Body of pancreas (tissue), 4 donors: ENCODE data around the gene OSBPL9. TPM values are rescaled to one million over a fixed set of nuclear protein-coding genes. Genes with fewer than 3 reads are reported as not detected.

Experiments used
- ATAC-seq: fragments of 150-250 bp; one replicate; pipeline ENCODE4 v1.9.1; 2016
- DNase-seq, 4 donors: peaks; one replicate each; pipeline ENCODE4 v3.0.0-alpha.2; 2019
- H3K27ac ChIP-seq, 4 donors: fragments of 200-600 bp; sonication (generic); 1 replicate in 3 of 4; 2 replicates in 1 of 4; pipeline versions ENCODE4 v1.5.1 to v1.6.1; 2016 to 2019; ENCODE audit warnings: mild to moderate bottlenecking in 1 of 4, mixed read lengths in 1 of 4, moderate library complexity in 1 of 4
- H3K27me3 ChIP-seq, 2 donors: fragments of 200-600 bp; sonication (generic); one replicate each; pipeline ENCODE4 v1.6.0; 2016; ENCODE audit warnings: mild to moderate bottlenecking in 1 of 2
- H3K36me3 ChIP-seq, 2 donors: fragments of 200-600 bp; sonication (generic); replicated peaks in 1 of 2; 2 replicates each; pipeline ENCODE4 v1.5.1; 2016; ENCODE audit warnings: low read depth in 2 of 2; ENCODE audit not compliant: insufficient read depth in 1 of 2
- H3K4me1 ChIP-seq: fragments of 200-600 bp; sonication (generic); one replicate; pipeline ENCODE4 v1.6.0; 2016
- H3K4me3 ChIP-seq, 2 donors: fragments of 200-600 bp; sonication (generic); 1 replicate in 1 of 2; 2 replicates in 1 of 2; pipeline ENCODE4 v1.5.1; 2016 to 2019
- H3K9me3 ChIP-seq, 3 donors: fragments of 200-600 bp; sonication (generic); 1 replicate in 2 of 3; 2 replicates in 1 of 3; pipeline ENCODE4 v1.5.1; 2016
- CTCF ChIP-seq, 7 experiments: fragments of 450-650 bp in 4 of 7; fragments of 200-600 bp in 3 of 7; sonication (generic) in 3 of 7; IDR thresholded peaks; one replicate each; pipeline ENCODE4 v1.5.1; 2016 to 2019; ENCODE audit warnings: antibody characterized with exemption in 7 of 7
- POLR2A ChIP-seq, 3 donors: fragments of 450-650 bp; IDR thresholded peaks; one replicate each; pipeline ENCODE4 v1.6.1; 2016; ENCODE audit warnings: antibody characterized with exemption in 3 of 3, mild to moderate bottlenecking in 2 of 3
- WGBS, 2 donors: methylation state at CpG; one replicate each; pipeline ENCODE4 v1.1.5; 2017; 5-methylcytosine and 5-hydroxymethylcytosine counted together
- intact Hi-C: fragments of 100-400 bp; cut with DNase I; formaldehyde crosslinking; loops from one replicate; pipeline ENCODE4 v1.15.1; 2023
- total RNA-seq, 2 donors: library from RNA; depleted of rRNA; stranded (reverse); fragments of >200 nt; gene quantifications; one replicate each; pipeline ENCODE4 v1.1.0, GENCODE V29; 2016

OSBPL9 gene
- total RNA-seq, 2 donors from 2014 or later, result 25.1 to 89.0 TPM

- ATAC-seq (no peak), DNase-seq (no peak)
- H3K4me3 ChIP-seq, result no peak overlapping the region
- WGBS, 2 donors, result 61 to 70% methylated on average over 3 of the region's 3 CpGs
- TF ChIP-seq POLR2A (IDR thresholded peaks at IDR 0.05) (no peak), CTCF (IDR thresholded peaks at IDR 0.05) (no peak)
- peaks cover 59% of the 10 kb centered on the region for H3K4me1 ChIP-seq
- intact Hi-C loops, result no loop called here
- no peaks in the 10 kb centered on the region for H3K9me3 ChIP-seq
- H3K36me3 ChIP-seq, result no peaks in the 10 kb centered on the region
- H3K27ac ChIP-seq, result peak overlapping the region in 2 of 4 donors; percentile 28 to 65
- H3K27me3 ChIP-seq, result no peaks in the 10 kb centered on the region
Measured at GRCh38 chr1:51738681-51739080, 121.8 kb downstream of the OSBPL9 start.

GRCh38 chr1:51740652-51741051, 123.8 kb downstream of the OSBPL9 start:
- Histone ChIP-seq H3K27ac (peak overlapping the region in 1 of 4 donors; percentile 26), H3K27me3 (no peaks in the 10 kb centered on the region), H3K4me3 (no peak overlapping the region), H3K9me3 (no peaks in the 10 kb centered on the region), H3K36me3 (no peaks in the 10 kb centered on the region), H3K4me1 (peaks cover 39% of the 10 kb centered on the region)
- WGBS, 2 donors, result 57 to 64% methylated on average over 3 of the region's 3 CpGs
- ATAC-seq (no peak), DNase-seq (no peak)
- intact Hi-C loops, result no loop called here
- TF ChIP-seq POLR2A (IDR thresholded peaks at IDR 0.05) (no peak), CTCF (IDR thresholded peaks at IDR 0.05) (no peak)

GRCh38 chr1:51741121-51741681, 124.3 kb downstream of the OSBPL9 start:
- Histone ChIP-seq H3K4me1 (peaks cover 34% of the 10 kb centered on the region), H3K36me3 (no peaks in the 10 kb centered on the region), H3K4me3 (no peak overlapping the region), H3K9me3 (no peaks in the 10 kb centered on the region), H3K27me3 (no peaks in the 10 kb centered on the region), H3K27ac (no peak overlapping the region)
- no peak for ATAC-seq
- TF ChIP-seq CTCF (IDR thresholded peaks at IDR 0.05), result no peak
- TF ChIP-seq POLR2A (IDR thresholded peaks at IDR 0.05), result no peak
- DNase-seq, result no peak
- WGBS, 2 donors, result 73 to 83% methylated on average over 1 of the region's 1 CpG
- intact Hi-C loops, result no loop called here

- WGBS, 2 donors, result 70 to 75% methylated on average over 4 of the region's 4 CpGs
- H3K4me3 ChIP-seq, result no peak overlapping the region
- intact Hi-C loops, result no loop called here
- no peak overlapping the region for H3K27ac ChIP-seq
- DNase-seq (no peak), ATAC-seq (no peak)
- H3K4me1 ChIP-seq, result peaks cover 4% of the 10 kb centered on the region
- H3K36me3 ChIP-seq, result no peaks in the 10 kb centered on the region
- TF ChIP-seq POLR2A (IDR thresholded peaks at IDR 0.05), result no peak
- no peak for TF ChIP-seq CTCF (IDR thresholded peaks at IDR 0.05)
- no peaks in the 10 kb centered on the region for H3K27me3 ChIP-seq
- H3K9me3 ChIP-seq, result no peaks in the 10 kb centered on the region
Measured at GRCh38 chr1:51744506-51745303, 127.8 kb downstream of the OSBPL9 start.

GRCh38 chr1:51745304-51745570, 128.3 kb downstream of the OSBPL9 start:
- intact Hi-C loops, result no loop called here
- no peaks in the 10 kb centered on the region for H3K27me3 ChIP-seq
- ATAC-seq (no peak), DNase-seq (no peak)
- no peak overlapping the region for H3K27ac ChIP-seq
- no peak overlapping the region for H3K4me3 ChIP-seq
- no peak for TF ChIP-seq CTCF (IDR thresholded peaks at IDR 0.05)
- no peak for TF ChIP-seq POLR2A (IDR thresholded peaks at IDR 0.05)
- peaks cover 4% of the 10 kb centered on the region for H3K4me1 ChIP-seq
- H3K36me3 ChIP-seq, result no peaks in the 10 kb centered on the region
- H3K9me3 ChIP-seq, result no peaks in the 10 kb centered on the region
